Muscle of leg (tissue), 11 donors: ENCODE results near the gene PRR23E. TPM values are rescaled to one million over a fixed set of nuclear protein-coding genes. Genes with fewer than 3 reads are reported as not detected.

ENCODE experiments used
- DNase-seq: peaks from one replicate; pipeline ENCODE4 v3.0.0; 2013
- H3K27ac ChIP-seq: one replicate; pipeline ENCODE4 v1.5.1; 2013; ENCODE audit warnings: mild to moderate bottlenecking, low read length, control low read depth
- H3K27me3 ChIP-seq: one replicate; pipeline ENCODE4 v1.6.1; 2013; ENCODE audit warnings: low read length; ENCODE audit not compliant: control insufficient read depth, insufficient read depth
- H3K36me3 ChIP-seq: one replicate; pipeline ENCODE4 v1.6.1; 2013; ENCODE audit warnings: low read length; ENCODE audit not compliant: control insufficient read depth, insufficient read depth
- H3K4me1 ChIP-seq: one replicate; pipeline ENCODE4 v1.6.1; 2013; ENCODE audit warnings: low read length; ENCODE audit not compliant: control insufficient read depth, insufficient read depth
- H3K4me3 ChIP-seq: one replicate; pipeline ENCODE4 v1.5.1; 2013; ENCODE audit warnings: low read length, control low read depth
- H3K9me3 ChIP-seq: replicated peaks from 2 replicates; pipeline ENCODE4 v1.6.1; 2013; ENCODE audit warnings: low read depth, low read length; ENCODE audit not compliant: control insufficient read depth
- WGBS: methylation state at CpG from one replicate; pipeline ENCODE4 v1.1.5; 2013; ENCODE audit warnings: missing lambda C conversion rate; ENCODE audit not compliant: insufficient coverage; 5-methylcytosine and 5-hydroxymethylcytosine counted together
- polyA plus RNA-seq, 8 donors: library from polyadenylated mRNA; unstranded; fragments of 120-200 nt; gene quantifications; one replicate each; pipeline versions ENCODE4 v1.2.1 to v1.2.3, GENCODE V29; 2013; ENCODE audit warnings: inconsistent platforms in 1 of 8, low replicate concordance in 1 of 8; ENCODE audit not compliant: insufficient read length in 8 of 8, insufficient read depth in 1 of 8
- total RNA-seq: library from RNA; stranded (reverse); fragments of 120-200 nt; gene quantifications from one replicate; pipeline ENCODE4 v1.2.4, GENCODE V29; 2013

Gene PRR23E
- total and polyA plus RNA-seq, 9 donors, result not detected

- Histone ChIP-seq H3K27ac (no peak overlapping the region), H3K4me1 (peaks cover 35% of the 10 kb centered on the region), H3K9me3 (peaks cover 5% of the 10 kb centered on the region), H3K27me3 (peaks cover 30% of the 10 kb centered on the region), H3K36me3 (no peaks in the 10 kb centered on the region), H3K4me3 (no peak overlapping the region)
- DNase-seq, result peak; percentile 81
- WGBS, result 4% methylated on average over 18 of the region's 22 CpGs
These were observed 20.0 kb upstream of the PRR23E start for GRCh38 chr3:127172781-127173515.

- H3K27me3 ChIP-seq, result peaks cover 30% of the 10 kb centered on the region
- WGBS, result 43% methylated on average over 3 of the region's 5 CpGs
These were observed 19.3 kb upstream of the PRR23E start for GRCh38 chr3:127173516-127174166.

DNA sequence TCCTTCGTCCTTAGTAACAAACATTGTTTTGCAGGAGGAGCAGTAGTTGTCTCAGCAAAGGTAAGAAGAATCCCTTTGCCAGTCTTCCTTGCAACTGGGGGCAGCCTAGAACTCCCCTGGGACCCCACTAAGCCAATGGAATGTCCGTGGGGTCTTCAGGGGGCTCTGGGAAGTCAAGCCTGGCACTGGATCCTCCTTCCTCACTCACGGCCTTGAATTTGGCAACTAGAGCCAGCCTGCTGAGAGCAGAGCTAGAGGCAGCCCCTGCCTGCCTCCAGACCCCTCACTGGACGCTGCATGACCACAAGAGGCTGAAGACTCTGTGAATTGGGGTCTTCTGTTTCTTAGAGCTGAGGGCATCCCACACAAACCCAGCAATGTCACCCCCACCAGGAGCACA is 18.6 kb upstream of the PRR23E start:
- Histone ChIP-seq H3K9me3 (peaks cover 5% of the 10 kb centered on the region), H3K27me3 (peaks cover 28% of the 10 kb centered on the region), H3K27ac (no peak overlapping the region), H3K4me1 (peaks cover 25% of the 10 kb centered on the region), H3K36me3 (no peaks in the 10 kb centered on the region), H3K4me3 (no peak overlapping the region)
- WGBS, result 40% methylated on average over 1 of the region's 4 CpGs
- DNase-seq, result no peak

More at GRCh38 chr3:127173516-127174166, 19.3 kb upstream of the PRR23E start:
- H3K27ac ChIP-seq, result no peak overlapping the region
- H3K4me1 ChIP-seq, result peaks cover 29% of the 10 kb centered on the region
- no peak for DNase-seq
- no peak overlapping the region for H3K4me3 ChIP-seq
- no peaks in the 10 kb centered on the region for H3K36me3 ChIP-seq
- peaks cover 5% of the 10 kb centered on the region for H3K9me3 ChIP-seq

DNA sequence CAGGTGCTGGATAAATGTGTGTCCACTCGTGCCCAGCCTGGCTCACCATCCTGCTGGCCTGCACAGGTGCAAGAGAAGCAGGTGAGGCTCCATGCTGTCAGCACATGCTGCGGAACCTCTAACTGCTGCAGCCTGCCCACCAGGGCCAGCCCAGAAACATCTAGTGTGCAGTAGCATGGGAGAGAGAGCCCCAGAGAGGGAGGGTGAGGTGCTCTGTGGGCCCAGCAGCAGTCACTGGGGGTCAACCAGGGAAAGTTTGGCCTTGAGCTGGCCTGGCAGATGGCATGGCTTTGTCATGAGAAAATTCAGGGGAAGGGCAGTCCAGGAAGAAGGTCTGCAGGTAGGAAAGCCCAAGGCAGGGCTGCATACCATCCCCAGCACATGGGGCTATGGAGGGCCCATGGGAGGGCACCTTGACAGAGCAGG is 18.2 kb upstream of the PRR23E start:
- Histone ChIP-seq H3K27ac (no peak overlapping the region), H3K27me3 (peaks cover 25% of the 10 kb centered on the region), H3K4me3 (no peak overlapping the region), H3K4me1 (peaks cover 25% of the 10 kb centered on the region), H3K9me3 (peaks cover 5% of the 10 kb centered on the region), H3K36me3 (no peaks in the 10 kb centered on the region)
- 88% methylated on average over 2 of the region's 2 CpGs for WGBS
- no peak for DNase-seq

- Histone ChIP-seq H3K36me3 (no peaks in the 10 kb centered on the region), H3K27me3 (peaks cover 24% of the 10 kb centered on the region), H3K9me3 (peaks cover 5% of the 10 kb centered on the region), H3K4me3 (no peak overlapping the region), H3K4me1 (peaks cover 25% of the 10 kb centered on the region), H3K27ac (no peak overlapping the region)
- WGBS, result 75% methylated on average over 10 of the region's 11 CpGs
- DNase-seq, result no peak
These were observed 17.7 kb upstream of the PRR23E start for GRCh38 chr3:127175272-127175671.

- Histone ChIP-seq H3K4me3 (no peak overlapping the region), H3K27ac (no peak overlapping the region), H3K4me1 (peaks cover 18% of the 10 kb centered on the region), H3K27me3 (peaks cover 12% of the 10 kb centered on the region), H3K36me3 (no peaks in the 10 kb centered on the region), H3K9me3 (peaks cover 5% of the 10 kb centered on the region)
- 70% methylated on average over 1 of the region's 1 CpG for WGBS
- no peak for DNase-seq
These were observed 15.7 kb upstream of the PRR23E start for GRCh38 chr3:127177226-127177625.

DNA sequence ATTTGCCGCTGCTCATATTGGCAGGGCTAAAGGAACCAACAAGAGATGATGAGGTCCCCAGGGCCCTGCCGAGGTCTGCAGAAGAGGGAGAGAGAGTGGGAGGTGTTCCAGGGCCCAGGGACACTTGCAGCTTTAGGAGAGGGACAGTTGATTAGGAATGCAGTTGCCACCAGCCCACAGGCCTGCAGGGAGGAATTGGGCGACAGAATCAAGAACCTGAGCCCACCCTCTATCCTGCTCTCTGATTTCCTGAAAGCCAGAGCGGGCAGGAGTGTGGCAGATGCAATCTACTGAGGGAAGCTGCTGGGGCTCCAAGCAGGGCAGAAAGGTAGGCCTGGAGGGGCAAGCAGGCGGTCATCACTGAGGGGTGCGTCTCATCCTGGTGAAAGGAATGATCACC is 12.1 kb upstream of the PRR23E start:
- no peak for DNase-seq
- Histone ChIP-seq H3K27ac (no peak overlapping the region), H3K27me3 (peaks cover under 1% of the 10 kb centered on the region), H3K36me3 (no peaks in the 10 kb centered on the region), H3K9me3 (peaks cover 5% of the 10 kb centered on the region), H3K4me3 (no peak overlapping the region), H3K4me1 (no peaks in the 10 kb centered on the region)
- 60% methylated on average over 2 of the region's 6 CpGs for WGBS

DNA sequence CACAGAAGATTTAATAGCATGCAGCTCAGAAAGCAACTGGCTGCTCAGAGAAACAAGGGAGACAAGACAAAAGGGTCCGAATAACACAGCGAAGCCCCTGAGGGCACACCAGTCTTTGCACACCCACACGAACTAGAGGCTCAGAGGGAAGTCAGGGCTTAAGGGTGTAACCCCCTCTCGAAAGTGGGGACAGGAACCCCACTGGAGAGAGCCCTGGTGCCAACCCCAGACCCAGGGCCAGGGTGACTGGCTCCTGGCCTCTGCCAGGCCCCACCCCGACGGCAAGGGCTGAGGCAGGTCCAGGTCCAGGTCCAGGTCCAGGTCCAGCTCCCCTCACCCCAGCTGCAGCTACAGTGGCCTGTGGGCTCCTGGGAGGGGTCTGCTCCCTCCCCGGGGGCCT is 10.5 kb upstream of the PRR23E start:
- Histone ChIP-seq H3K4me3 (no peak overlapping the region), H3K4me1 (no peaks in the 10 kb centered on the region), H3K36me3 (no peaks in the 10 kb centered on the region), H3K9me3 (peaks cover under 1% of the 10 kb centered on the region), H3K27me3 (peaks cover 2% of the 10 kb centered on the region), H3K27ac (no peak overlapping the region)
- DNase-seq, result no peak
- 59% methylated on average over 5 of the region's 7 CpGs for WGBS

DNA sequence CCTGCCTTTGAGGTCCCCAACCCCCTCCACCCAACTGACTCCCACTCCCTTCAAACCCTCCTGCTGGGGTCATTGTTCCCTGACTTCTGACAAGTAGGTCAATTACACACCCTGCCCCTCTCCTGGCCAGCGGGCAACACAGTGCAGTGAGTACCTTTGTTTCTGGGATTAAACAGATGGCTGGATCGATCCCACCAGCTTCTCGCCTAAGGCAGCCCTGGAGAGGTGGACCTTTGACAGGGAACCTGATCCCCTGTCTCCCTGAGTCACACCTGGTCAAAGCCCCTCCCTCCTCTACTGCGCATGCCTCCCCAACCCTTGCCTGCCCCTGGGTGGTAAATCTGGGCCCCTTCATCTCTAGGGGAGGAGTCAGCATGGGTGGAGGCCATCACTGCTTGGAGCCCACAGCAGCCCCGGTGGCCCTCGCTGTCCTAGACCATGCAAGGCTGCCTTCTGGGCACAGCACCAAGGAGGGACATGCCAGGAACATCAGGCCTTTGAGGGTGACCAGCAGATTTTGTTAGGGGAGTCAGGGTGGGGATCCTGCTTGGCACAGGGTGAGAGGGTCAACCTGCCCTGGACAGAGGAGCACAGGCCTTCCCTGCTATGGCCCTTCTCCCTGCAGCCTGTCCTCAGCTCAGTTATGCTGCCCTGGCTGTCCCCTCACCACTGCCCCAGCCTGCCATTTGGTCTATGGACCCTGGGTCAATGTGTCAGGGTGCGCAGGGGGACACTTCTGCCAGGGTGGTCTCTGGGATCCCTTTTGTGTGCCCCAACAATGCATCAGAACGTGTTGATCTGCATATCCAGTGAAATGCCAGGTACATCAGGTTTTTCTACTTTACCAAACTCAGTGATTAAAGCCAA is 9.8 kb upstream of the PRR23E start:
- Histone ChIP-seq H3K27me3 (peaks cover 2% of the 10 kb centered on the region), H3K9me3 (no peaks in the 10 kb centered on the region), H3K4me3 (no peak overlapping the region), H3K4me1 (no peaks in the 10 kb centered on the region), H3K27ac (no peak overlapping the region), H3K36me3 (no peaks in the 10 kb centered on the region)
- DNase-seq, result no peak
- WGBS, result 68% methylated on average over 7 of the region's 8 CpGs
